H1 (cell line): Measurements from ENCODE around the gene GRXCR2. TPM values are rescaled to one million over a fixed set of nuclear protein-coding genes. Genes with fewer than 3 reads are reported as not detected.

Source experiments
- CTCF ChIA-PET: fragments of 300-600 bp; sonication (Branson Sonifier 250); formaldehyde crosslinking; loops from one replicate; lab custom pipeline; 2021; ENCODE audit not compliant: partially characterized antibody; lab: Charles Lee
- POLR2A ChIA-PET: fragments of 300-600 bp; sonication (Branson Sonifier 250); formaldehyde crosslinking; loops from one replicate; lab custom pipeline; 2021; ENCODE audit warnings: inconsistent platforms; ENCODE audit not compliant: partially characterized antibody; lab: Charles Lee
- DNase-seq, 2 experiments: peaks; one replicate each; pipeline versions ENCODE4 v3.0.0 to v3.0.0-alpha.2; 2010 to 2022; ENCODE audit warnings: low spot score in 2 of 2, low read depth in 1 of 2, mixed read lengths in 1 of 2
- FAIRE-seq: peaks from 2 replicates; lab custom pipeline; 2011; peaks lifted over from hg19 to GRCh38; lab: Jason Lieb, UNC
- H2AFZ ChIP-seq: 2 replicates; pipeline ENCODE4 v1.8.1; 2012; ENCODE audit warnings: low read length, inconsistent platforms
- H2AK5ac ChIP-seq: 2 replicates; pipeline ENCODE4 v1.6.1; 2013; ENCODE audit warnings: low read depth, low read length
- H2BK120ac ChIP-seq: replicated peaks from 2 replicates; pipeline ENCODE3; 2013; ENCODE audit warnings: low read depth, low read length, inconsistent platforms
- H2BK12ac ChIP-seq: 2 replicates; pipeline ENCODE4 v1.6.1; 2013; ENCODE audit warnings: low read depth, low read length
- H2BK15ac ChIP-seq: 2 replicates; pipeline ENCODE4 v1.6.1; 2013; ENCODE audit warnings: low read length
- H2BK20ac ChIP-seq: 2 replicates; pipeline ENCODE4 v1.6.1; 2013; ENCODE audit warnings: low read length
- H2BK5ac ChIP-seq: 2 replicates; pipeline ENCODE4 v1.6.1; 2013; ENCODE audit warnings: low read depth, low read length
- H3K14ac ChIP-seq: 2 replicates; pipeline ENCODE4 v1.6.1; 2013; ENCODE audit warnings: inconsistent platforms; ENCODE audit not compliant: insufficient read length
- H3K18ac ChIP-seq: 2 replicates; pipeline ENCODE4 v1.6.1; 2013; ENCODE audit warnings: low read length; ENCODE audit errors: extremely low read depth
- H3K23ac ChIP-seq: 2 replicates; pipeline ENCODE4 v1.6.1; 2013; ENCODE audit warnings: inconsistent platforms; ENCODE audit not compliant: insufficient read length
- H3K23me2 ChIP-seq: 2 replicates; pipeline ENCODE4 v1.6.1; 2013; ENCODE audit warnings: low read depth, low read length
- H3K27ac ChIP-seq: 2 replicates; pipeline ENCODE4 v1.6.1; 2011; ENCODE audit warnings: low read depth, low read length, inconsistent platforms
- H3K27me3 ChIP-seq, 4 experiments: replicated peaks in 1 of 4; 1 replicate in 1 of 4; 2 replicates in 3 of 4; pipeline versions ENCODE4 v1.6.1 to v1.8.1; 2011 to 2013; ENCODE audit warnings: low read length in 3 of 4, mild to moderate bottlenecking in 3 of 4, inconsistent platforms in 2 of 4, mixed read lengths in 2 of 4, moderate library complexity in 1 of 4; ENCODE audit not compliant: control insufficient read depth in 3 of 4, insufficient read depth in 3 of 4; ENCODE audit errors: extremely low read depth in 1 of 4
- H3K36me3 ChIP-seq, 4 experiments: 2 replicates each; pipeline versions ENCODE4 v1.6.1 to v1.8.1; 2011 to 2013; ENCODE audit warnings: mild to moderate bottlenecking in 4 of 4, low read length in 3 of 4, moderate library complexity in 2 of 4, control low read depth in 1 of 4, inconsistent platforms in 1 of 4; ENCODE audit not compliant: insufficient read depth in 4 of 4, control insufficient read depth in 2 of 4
- H3K4ac ChIP-seq: replicated peaks from 2 replicates; pipeline ENCODE3; 2013; ENCODE audit warnings: low read length, low read depth, mixed read lengths, inconsistent platforms; ENCODE audit not compliant: insufficient read length
- H3K4me1 ChIP-seq, 4 experiments: replicated peaks in 1 of 4; 1 replicate in 1 of 4; 2 replicates in 3 of 4; pipeline versions ENCODE4 v1.6.1 to v1.8.1; 2011 to 2013; ENCODE audit warnings: low read length in 3 of 4, inconsistent platforms in 2 of 4, mixed read lengths in 1 of 4; ENCODE audit not compliant: insufficient read depth in 4 of 4, control insufficient read depth in 3 of 4
- H3K4me2 ChIP-seq, 2 experiments: 2 replicates each; pipeline versions ENCODE4 v1.6.1 to v1.8.1; 2011 to 2013; ENCODE audit warnings: low read depth in 2 of 2, low read length in 2 of 2, control low read depth in 1 of 2, inconsistent platforms in 1 of 2, mild to moderate bottlenecking in 1 of 2; ENCODE audit not compliant: insufficient read depth in 1 of 2
- H3K4me3 ChIP-seq, 4 experiments: fragments of 200-600, 300-600 bp in 1 of 4; sonication (generic), shearing (Covaris generic), sonication (Bioruptor Twin) in 1 of 4; 2 replicates each; pipeline versions ENCODE4 v1.5.1 to v1.8.1; 2011 to 2016; ENCODE audit warnings: low read length in 4 of 4, low read depth in 3 of 4, control low read depth in 2 of 4, inconsistent platforms in 2 of 4, mild to moderate bottlenecking in 2 of 4, mixed read lengths in 1 of 4, moderate library complexity in 1 of 4; ENCODE audit not compliant: insufficient read depth in 2 of 4; ENCODE audit errors: extremely low read depth in 1 of 4
- H3K56ac ChIP-seq: replicated peaks from 2 replicates; pipeline ENCODE3; 2013; ENCODE audit warnings: low read depth, mild to moderate bottlenecking, mixed read lengths, low read length, inconsistent platforms; ENCODE audit not compliant: insufficient read length
- H3K79me1 ChIP-seq: 2 replicates; pipeline ENCODE4 v1.6.1; 2013; ENCODE audit warnings: low read depth, low read length, control low read depth
- H3K79me2 ChIP-seq, 2 experiments: 2 replicates each; pipeline versions ENCODE4 v1.6.1 to v1.8.1; 2012 to 2013; ENCODE audit warnings: low read length in 2 of 2, mild to moderate bottlenecking in 2 of 2, inconsistent platforms in 1 of 2; ENCODE audit not compliant: insufficient read depth in 2 of 2, control insufficient read depth in 1 of 2
- H3K9ac ChIP-seq, 4 experiments: replicated peaks in 1 of 4; 1 replicate in 1 of 4; 2 replicates in 3 of 4; pipeline versions ENCODE4 v1.6.1 to v1.8.1; 2011 to 2013; ENCODE audit warnings: low read depth in 3 of 4, low read length in 3 of 4, control low read depth in 2 of 4, mild to moderate bottlenecking in 2 of 4, moderate library complexity in 2 of 4, inconsistent platforms in 1 of 4; ENCODE audit errors: extremely low read depth in 1 of 4
- H3K9me3 ChIP-seq, 2 experiments: 2 replicates each; pipeline versions ENCODE4 v1.6.1 to v1.8.1; 2012 to 2013; ENCODE audit warnings: mild to moderate bottlenecking in 2 of 2, moderate library complexity in 2 of 2, control low read depth in 1 of 2, inconsistent platforms in 1 of 2, low read depth in 1 of 2, low read length in 1 of 2, mixed read lengths in 1 of 2; ENCODE audit not compliant: insufficient read depth in 2 of 2
- H4K20me1 ChIP-seq, 2 experiments: replicated peaks in 1 of 2; 2 replicates each; pipeline versions ENCODE3 to v1.8.1; 2011 to 2013; ENCODE audit warnings: inconsistent platforms in 2 of 2, low read length in 2 of 2, mild to moderate bottlenecking in 1 of 2; ENCODE audit not compliant: insufficient read depth in 2 of 2, control insufficient read depth in 1 of 2
- H4K5ac ChIP-seq: 2 replicates; pipeline ENCODE4 v1.6.1; 2013; ENCODE audit warnings: low read length, low read depth, mixed read lengths, inconsistent platforms; ENCODE audit not compliant: insufficient read length
- H4K8ac ChIP-seq: 2 replicates; pipeline ENCODE4 v1.8.0; 2013; ENCODE audit warnings: mild to moderate bottlenecking, moderate library complexity, low read length, inconsistent platforms; ENCODE audit not compliant: insufficient read depth; ENCODE audit errors: extremely low read depth
- H4K91ac ChIP-seq: replicated peaks from 2 replicates; pipeline ENCODE3; 2013; ENCODE audit warnings: low read length, mixed read lengths, inconsistent platforms; ENCODE audit not compliant: insufficient read length
- BACH1 ChIP-seq: IDR thresholded peaks from 2 replicates; pipeline ENCODE4 v1.6.1; 2012; ENCODE audit warnings: low read length, improper control_type of control experiment
- CBX5 ChIP-seq: fragments of 300-800, 300-1000 bp; sonication (generic); IDR thresholded peaks from 2 replicates; pipeline ENCODE4 v1.7.1; 2016; ENCODE audit warnings: antibody characterized with exemption, low read length, low read depth
- KDM4A ChIP-seq: IDR thresholded peaks from one replicate; pipeline ENCODE4 v1.7.1; 2012; ENCODE audit warnings: low read depth, mild to moderate bottlenecking, moderate library complexity, low read length, inconsistent platforms; ENCODE audit not compliant: severe bottlenecking
- KDM5A ChIP-seq: fragments of 200-600 bp; IDR thresholded peaks from 2 replicates; pipeline ENCODE4 v1.7.1; 2012; ENCODE audit warnings: mild to moderate bottlenecking, low read length, inconsistent platforms, mixed read lengths
- SP4 ChIP-seq: IDR thresholded peaks from 2 replicates; pipeline ENCODE4 v1.6.1; 2012; ENCODE audit warnings: low read length, inconsistent platforms
- SRF ChIP-seq: IDR thresholded peaks from 2 replicates; pipeline ENCODE4 v1.6.1; 2011; ENCODE audit warnings: mild to moderate bottlenecking, low read depth, low read length, moderate library complexity
- TAF7 ChIP-seq: optimal IDR thresholded peaks from 2 replicates; pipeline ENCODE3; 2011; ENCODE audit warnings: low read depth, mild to moderate bottlenecking, inconsistent platforms, low read length, moderate library complexity, borderline replicate concordance
- WGBS, 2 experiments: shearing (Covaris generic) in 1 of 2; methylation state at CpG; one replicate each; pipeline versions ENCODE4 v1.1.6 to v1.1.7; 2013 to 2015; ENCODE audit warnings: low lambda C conversion rate in 2 of 2, mixed read lengths in 2 of 2, inconsistent platforms in 1 of 2, low coverage in 1 of 2, missing lambda C conversion rate in 1 of 2; ENCODE audit not compliant: insufficient replicate concordance in 2 of 2, insufficient coverage in 1 of 2, insufficient read length in 1 of 2; ENCODE audit errors: extremely low coverage in 1 of 2, missing lambda C conversion rate in 1 of 2; 5-methylcytosine and 5-hydroxymethylcytosine counted together
- polyA plus RNA-seq, 7 experiments: library from polyadenylated mRNA; depleted of rRNA in 3 of 7; stranded (reverse) in 5 of 7; unstranded in 2 of 7; fragments of >200 nt in 5 of 7; fragments of 200-250 nt in 2 of 7; gene quantifications; 1 replicate in 5 of 7; 2 replicates in 1 of 7; 4 replicates in 1 of 7; pipeline versions ENCODE4 v1.2.1 to v1.2.3, GENCODE V29; 2011 to 2013; ENCODE audit warnings: missing spikeins in 2 of 7, mixed read lengths in 2 of 7
- total RNA-seq: library from RNA; stranded (reverse); fragmentation: NEBNext Ultra II Directional; extraction: Animal tissue kit (Norgen Biotek cat#: 25700); gene quantifications from 2 replicates; pipeline ENCODE4 v1.2.1, GENCODE V29; 2021
- TF ChIP-seq, protein P1 (sequence below): IDR thresholded peaks from 2 replicates; pipeline ENCODE4 v1.6.1; 2011; ENCODE audit warnings: low read depth, mild to moderate bottlenecking, low read length; ENCODE audit not compliant: insufficient read depth
- TF ChIP-seq, protein P2 (sequence below): IDR thresholded peaks from 2 replicates; pipeline ENCODE4 v1.6.1; 2012; ENCODE audit warnings: low read length, inconsistent platforms
- TF ChIP-seq, protein P3 (sequence below), 3 experiments: IDR thresholded peaks; 1 replicate in 2 of 3; 2 replicates in 1 of 3; pipeline versions ENCODE4 v1.5.1 to v1.6.1; 2011; ENCODE audit warnings: low read length in 3 of 3, mild to moderate bottlenecking in 3 of 3, inconsistent platforms in 2 of 3, low read depth in 1 of 3, moderate library complexity in 1 of 3; ENCODE audit not compliant: insufficient read depth in 1 of 3; ENCODE audit errors: control extremely low read depth in 1 of 3

The GRXCR2 gene
- total and polyA plus RNA-seq, 2 of the 8 experiments (the other 6 are each of a cell fraction or from before 2014, with no cell fraction given) = not detected

DNA sequence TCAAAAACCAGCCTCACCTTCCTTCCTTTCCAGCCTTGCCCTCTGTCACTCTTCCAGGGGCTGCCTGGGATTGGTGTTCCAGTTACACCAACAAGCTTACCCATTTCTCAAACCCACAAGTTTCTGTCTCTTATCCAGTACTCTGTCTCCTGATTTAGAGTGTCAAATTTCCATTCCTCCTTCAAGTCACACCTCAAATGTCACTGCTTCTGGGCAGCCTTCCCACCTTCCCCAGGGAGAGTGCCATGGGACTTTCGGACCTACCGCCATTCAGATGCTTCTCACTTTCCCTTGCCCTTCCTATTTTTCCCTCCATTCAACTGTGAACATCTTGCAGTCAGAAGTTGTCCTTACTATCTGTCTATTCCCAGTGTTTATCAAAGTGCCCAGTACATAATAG is 2.0 kb upstream of the GRXCR2 start:
- no peaks in the 10 kb centered on the region for H3K79me1 ChIP-seq
- no peak overlapping the region for H3K23ac ChIP-seq
- CTCF ChIA-PET = interaction anchor here (1.4 to 7.2 kb wide), 3 partner anchors 12 to 33 kb away, joined by 3 to 39 read pairs (median 7); no protein-coding TSS in a partner anchor
- FAIRE-seq (no peak), DNase-seq (no peak)
- no peak overlapping the region for H3K4me3 ChIP-seq
- H3K27me3 ChIP-seq = no peaks in the 10 kb centered on the region
- H4K8ac ChIP-seq = no peak overlapping the region
- H3K9me3 ChIP-seq = no peaks in the 10 kb centered on the region
- H2AFZ ChIP-seq = no peak overlapping the region
- H3K56ac ChIP-seq = no peak overlapping the region
- no peaks in the 10 kb centered on the region for H3K4me1 ChIP-seq
- no peak overlapping the region for H2BK15ac ChIP-seq
- H3K4ac ChIP-seq = no peak overlapping the region
- no peak overlapping the region for H2BK5ac ChIP-seq
- H4K91ac ChIP-seq = no peak overlapping the region
- no peak overlapping the region for H3K9ac ChIP-seq
- H2AK5ac ChIP-seq = no peak overlapping the region
- H2BK20ac ChIP-seq = no peak overlapping the region
- 100% methylated on average over 2 of the region's 2 CpGs; no CpG with 5 or more reads in 1 of the 2 experiments for WGBS, 2 experiments
- no peaks in the 10 kb centered on the region; a peak in 1 of 8 replicates for H3K36me3 ChIP-seq
- no peak overlapping the region for H4K5ac ChIP-seq
- H3K14ac ChIP-seq = no peak overlapping the region
- no peaks in the 10 kb centered on the region for H3K79me2 ChIP-seq
- no peak overlapping the region for H3K27ac ChIP-seq
- H4K20me1 ChIP-seq = no peaks in the 10 kb centered on the region
- no peak overlapping the region for H3K4me2 ChIP-seq
- POLR2A ChIA-PET = no interaction called here
- H2BK120ac ChIP-seq = no peak overlapping the region
- H3K23me2 ChIP-seq = no peaks in the 10 kb centered on the region
- no peak overlapping the region for H3K18ac ChIP-seq
- H2BK12ac ChIP-seq = no peak overlapping the region
- TF ChIP-seq KDM4A = no peak
- no peak for TF ChIP-seq SP4
- no peak for TF ChIP-seq BACH1
- TF ChIP-seq SRF = no peak
- TF ChIP-seq, protein P1, sequence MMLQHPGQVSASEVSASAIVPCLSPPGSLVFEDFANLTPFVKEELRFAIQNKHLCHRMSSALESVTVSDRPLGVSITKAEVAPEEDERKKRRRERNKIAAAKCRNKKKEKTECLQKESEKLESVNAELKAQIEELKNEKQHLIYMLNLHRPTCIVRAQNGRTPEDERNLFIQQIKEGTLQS = no peak
- TF ChIP-seq CBX5 = no peak
- TF ChIP-seq, protein P2, sequence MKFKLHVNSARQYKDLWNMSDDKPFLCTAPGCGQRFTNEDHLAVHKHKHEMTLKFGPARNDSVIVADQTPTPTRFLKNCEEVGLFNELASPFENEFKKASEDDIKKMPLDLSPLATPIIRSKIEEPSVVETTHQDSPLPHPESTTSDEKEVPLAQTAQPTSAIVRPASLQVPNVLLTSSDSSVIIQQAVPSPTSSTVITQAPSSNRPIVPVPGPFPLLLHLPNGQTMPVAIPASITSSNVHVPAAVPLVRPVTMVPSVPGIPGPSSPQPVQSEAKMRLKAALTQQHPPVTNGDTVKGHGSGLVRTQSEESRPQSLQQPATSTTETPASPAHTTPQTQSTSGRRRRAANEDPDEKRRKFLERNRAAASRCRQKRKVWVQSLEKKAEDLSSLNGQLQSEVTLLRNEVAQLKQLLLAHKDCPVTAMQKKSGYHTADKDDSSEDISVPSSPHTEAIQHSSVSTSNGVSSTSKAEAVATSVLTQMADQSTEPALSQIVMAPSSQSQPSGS = no peak
- TF ChIP-seq TAF7 = no peak
- TF ChIP-seq KDM5A = no peak
- TF ChIP-seq, protein P3, sequence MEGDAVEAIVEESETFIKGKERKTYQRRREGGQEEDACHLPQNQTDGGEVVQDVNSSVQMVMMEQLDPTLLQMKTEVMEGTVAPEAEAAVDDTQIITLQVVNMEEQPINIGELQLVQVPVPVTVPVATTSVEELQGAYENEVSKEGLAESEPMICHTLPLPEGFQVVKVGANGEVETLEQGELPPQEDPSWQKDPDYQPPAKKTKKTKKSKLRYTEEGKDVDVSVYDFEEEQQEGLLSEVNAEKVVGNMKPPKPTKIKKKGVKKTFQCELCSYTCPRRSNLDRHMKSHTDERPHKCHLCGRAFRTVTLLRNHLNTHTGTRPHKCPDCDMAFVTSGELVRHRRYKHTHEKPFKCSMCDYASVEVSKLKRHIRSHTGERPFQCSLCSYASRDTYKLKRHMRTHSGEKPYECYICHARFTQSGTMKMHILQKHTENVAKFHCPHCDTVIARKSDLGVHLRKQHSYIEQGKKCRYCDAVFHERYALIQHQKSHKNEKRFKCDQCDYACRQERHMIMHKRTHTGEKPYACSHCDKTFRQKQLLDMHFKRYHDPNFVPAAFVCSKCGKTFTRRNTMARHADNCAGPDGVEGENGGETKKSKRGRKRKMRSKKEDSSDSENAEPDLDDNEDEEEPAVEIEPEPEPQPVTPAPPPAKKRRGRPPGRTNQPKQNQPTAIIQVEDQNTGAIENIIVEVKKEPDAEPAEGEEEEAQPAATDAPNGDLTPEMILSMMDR (IDR thresholded peaks at IDR 0.05; ENCODE audit: control extremely low read depth in 1 of 3, insufficient read depth in 1 of 3, low read depth in 1 of 3, low read length in 3 of 3) = no peak
